Mucosa of rectum (tissue), 2 donors: ENCODE data around the gene SCN8A.

Experiments used
- H3K27ac ChIP-seq, 2 donors: one replicate each; pipeline ENCODE4 v1.7.0; 2013; ENCODE audit warnings: inconsistent platforms in 2 of 2, low read depth in 2 of 2, low read length in 2 of 2
- H3K27me3 ChIP-seq, 2 donors: one replicate each; pipeline ENCODE4 v1.7.0; 2013; ENCODE audit warnings: low read length in 2 of 2; ENCODE audit not compliant: control insufficient read depth in 2 of 2, insufficient read depth in 2 of 2
- H3K36me3 ChIP-seq, 2 donors: one replicate each; pipeline ENCODE4 v1.7.0; 2013; ENCODE audit warnings: low read length in 2 of 2; ENCODE audit not compliant: control insufficient read depth in 2 of 2, insufficient read depth in 2 of 2
- H3K4me1 ChIP-seq, 2 donors: one replicate each; pipeline ENCODE4 v1.7.0; 2013; ENCODE audit warnings: low read length in 2 of 2, mild to moderate bottlenecking in 1 of 2; ENCODE audit not compliant: control insufficient read depth in 2 of 2, insufficient read depth in 2 of 2
- H3K4me3 ChIP-seq, 2 donors: one replicate each; pipeline ENCODE4 v1.7.0; 2013; ENCODE audit warnings: low read length in 2 of 2
- H3K9ac ChIP-seq, 2 donors: one replicate each; pipeline ENCODE4 v1.7.0; 2013; ENCODE audit warnings: low read length in 2 of 2, low read depth in 1 of 2, mild to moderate bottlenecking in 1 of 2
- H3K9me3 ChIP-seq, 2 donors: one replicate each; pipeline ENCODE4 v1.7.0; 2013; ENCODE audit warnings: low read length in 2 of 2; ENCODE audit not compliant: control insufficient read depth in 2 of 2
- donor health status: healthy.
- donor health status: Normal muscosa, but diverticular disease.

SCN8A gene

GRCh38 chr12:51621156-51621922, 30.3 kb downstream of the SCN8A start:
- no peak overlapping the region for H3K4me3 ChIP-seq
- no peak overlapping the region for H3K27ac ChIP-seq
- no peaks in the 10 kb centered on the region for H3K36me3 ChIP-seq
- no peaks in the 10 kb centered on the region for H3K4me1 ChIP-seq
- H3K9ac ChIP-seq: no peak overlapping the region
- no peaks in the 10 kb centered on the region for H3K27me3 ChIP-seq
- H3K9me3 ChIP-seq: no peaks in the 10 kb centered on the region

- Histone ChIP-seq H3K27me3 (no peaks in the 10 kb centered on the region), H3K9ac (no peak overlapping the region), H3K36me3 (no peaks in the 10 kb centered on the region), H3K27ac (no peak overlapping the region), H3K9me3 (no peaks in the 10 kb centered on the region), H3K4me3 (no peak overlapping the region), H3K4me1 (no peaks in the 10 kb centered on the region)
These were observed 31.5 kb downstream of the SCN8A start for GRCh38 chr12:51622564-51622963.

- Histone ChIP-seq H3K4me3 (no peak overlapping the region), H3K27ac (no peak overlapping the region), H3K36me3 (no peaks in the 10 kb centered on the region), H3K4me1 (no peaks in the 10 kb centered on the region), H3K9ac (no peak overlapping the region), H3K9me3 (no peaks in the 10 kb centered on the region), H3K27me3 (no peaks in the 10 kb centered on the region)
These were observed 34.3 kb downstream of the SCN8A start for GRCh38 chr12:51625370-51625769.

DNA sequence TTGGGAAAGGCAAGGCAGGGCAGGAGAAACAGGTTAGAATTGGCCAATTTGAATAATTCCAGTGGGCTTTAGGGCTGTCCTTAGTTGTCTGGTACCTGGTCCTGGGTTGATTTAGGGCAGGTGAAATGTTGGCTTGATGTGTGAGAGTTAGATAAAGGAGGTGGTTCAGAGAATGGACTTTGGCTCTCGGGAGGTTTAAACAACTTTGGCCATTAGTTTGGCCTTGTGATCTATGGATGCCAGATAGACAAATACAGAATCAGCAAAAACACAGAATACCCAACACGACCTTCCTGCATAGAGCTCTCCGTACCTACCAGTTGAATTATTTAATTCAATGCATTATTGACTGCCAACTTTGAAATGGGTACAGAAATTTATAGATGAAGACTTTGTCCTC, 35.1 kb downstream of the SCN8A start:
- Histone ChIP-seq H3K36me3 (no peaks in the 10 kb centered on the region), H3K4me3 (no peak overlapping the region), H3K4me1 (no peaks in the 10 kb centered on the region), H3K9me3 (no peaks in the 10 kb centered on the region), H3K9ac (no peak overlapping the region), H3K27ac (no peak overlapping the region), H3K27me3 (no peaks in the 10 kb centered on the region)

GRCh38 chr12:51626629-51627028, 35.6 kb downstream of the SCN8A start:
- Histone ChIP-seq H3K4me3 (no peak overlapping the region), H3K27ac (no peak overlapping the region), H3K36me3 (no peaks in the 10 kb centered on the region), H3K9me3 (no peaks in the 10 kb centered on the region), H3K27me3 (no peaks in the 10 kb centered on the region), H3K9ac (no peak overlapping the region), H3K4me1 (no peaks in the 10 kb centered on the region)

DNA sequence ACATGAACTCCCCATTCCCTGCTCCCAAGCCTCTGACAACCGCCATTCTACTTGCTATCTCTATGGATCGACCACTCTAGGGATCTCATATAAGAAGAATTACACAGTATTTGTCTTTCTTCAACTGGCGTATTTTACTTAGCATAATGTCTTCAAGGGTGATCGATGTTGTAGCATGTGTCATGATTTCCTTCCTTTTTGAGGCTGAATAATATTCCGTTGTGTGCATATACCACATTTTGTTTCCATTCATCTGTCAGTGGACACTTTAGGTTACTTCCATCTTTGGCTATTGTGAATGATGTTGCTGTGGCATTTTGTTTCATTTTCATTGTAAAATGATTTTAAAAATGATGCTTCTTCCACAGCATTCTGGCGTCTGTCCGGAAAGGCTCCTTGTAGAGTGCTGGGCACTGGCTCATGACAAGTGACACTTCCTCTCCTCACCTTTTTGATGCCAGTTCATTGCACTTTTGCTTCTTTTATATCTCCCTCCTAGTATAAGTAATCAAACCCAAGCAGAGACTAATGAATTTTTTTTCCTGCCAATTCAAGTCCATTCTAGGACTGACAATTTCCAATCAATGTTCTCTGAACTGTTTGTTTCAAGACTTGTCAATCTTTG, 39.3 kb downstream of the SCN8A start:
- no peaks in the 10 kb centered on the region for H3K36me3 ChIP-seq
- no peaks in the 10 kb centered on the region for H3K27me3 ChIP-seq

GRCh38 chr12:51630986-51631385, 40.0 kb downstream of the SCN8A start:
- H3K4me3 ChIP-seq: no peak overlapping the region
- no peak overlapping the region for H3K9ac ChIP-seq
- H3K27me3 ChIP-seq: no peaks in the 10 kb centered on the region
- no peaks in the 10 kb centered on the region for H3K4me1 ChIP-seq
- H3K36me3 ChIP-seq: no peaks in the 10 kb centered on the region
- no peak overlapping the region for H3K27ac ChIP-seq
- H3K9me3 ChIP-seq: no peaks in the 10 kb centered on the region

More for the DNA sequence above, 39.3 kb downstream of the SCN8A start:
- Histone ChIP-seq H3K27ac (no peak overlapping the region), H3K9me3 (no peaks in the 10 kb centered on the region), H3K4me1 (no peaks in the 10 kb centered on the region), H3K9ac (no peak overlapping the region), H3K4me3 (no peak overlapping the region)

DNA sequence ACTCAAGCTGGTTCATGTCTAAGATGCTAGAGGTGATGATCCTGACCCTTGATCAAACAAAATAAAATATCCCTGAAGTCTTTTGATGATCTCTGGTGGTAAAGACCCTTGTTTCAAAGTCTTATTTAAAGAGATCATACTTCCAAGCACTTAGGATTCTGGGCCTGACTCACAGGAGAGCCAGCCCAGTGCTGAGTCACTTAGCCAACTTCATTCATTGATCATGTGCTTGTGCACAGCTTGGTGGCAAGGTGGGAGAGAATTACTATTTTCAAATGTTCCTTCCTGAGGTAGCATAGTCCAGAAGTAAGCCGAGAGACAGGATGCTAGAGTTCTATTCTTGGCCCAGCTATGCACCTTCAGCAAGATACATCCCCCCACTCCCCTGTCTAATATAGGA, 40.6 kb downstream of the SCN8A start:
- Histone ChIP-seq H3K27ac (no peak overlapping the region), H3K9me3 (no peaks in the 10 kb centered on the region), H3K36me3 (no peaks in the 10 kb centered on the region), H3K4me3 (no peak overlapping the region), H3K9ac (no peak overlapping the region), H3K27me3 (no peaks in the 10 kb centered on the region), H3K4me1 (no peaks in the 10 kb centered on the region)

- Histone ChIP-seq H3K4me3 (no peak overlapping the region), H3K27me3 (no peaks in the 10 kb centered on the region), H3K4me1 (no peaks in the 10 kb centered on the region), H3K27ac (no peak overlapping the region), H3K9ac (no peak overlapping the region), H3K36me3 (no peaks in the 10 kb centered on the region), H3K9me3 (no peaks in the 10 kb centered on the region)
These were observed 41.6 kb downstream of the SCN8A start for GRCh38 chr12:51632623-51633022.

DNA sequence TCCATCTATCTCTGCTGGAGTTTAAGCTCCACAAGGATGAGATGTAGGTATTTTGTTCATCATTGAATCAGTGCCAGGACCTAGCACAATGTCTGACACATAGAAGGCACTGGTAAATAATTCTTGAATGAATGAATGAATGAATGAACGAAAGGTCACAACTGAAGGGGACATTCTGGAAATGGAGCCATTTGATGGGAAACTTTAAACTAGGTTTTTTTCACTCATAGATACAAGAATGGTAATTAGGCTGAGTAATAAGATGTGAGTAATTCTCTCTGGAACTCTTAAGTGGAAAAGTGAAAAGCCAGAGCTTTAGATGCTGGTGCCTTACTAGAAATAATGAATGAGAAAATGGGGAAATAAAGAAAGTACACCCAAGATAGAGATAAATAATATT, 44.3 kb downstream of the SCN8A start:
- Histone ChIP-seq H3K27me3 (no peaks in the 10 kb centered on the region), H3K4me1 (no peaks in the 10 kb centered on the region), H3K9ac (no peak overlapping the region)

More for the DNA sequence above, 44.3 kb downstream of the SCN8A start:
- H3K9me3 ChIP-seq: no peaks in the 10 kb centered on the region
- no peak overlapping the region for H3K27ac ChIP-seq
- no peaks in the 10 kb centered on the region for H3K36me3 ChIP-seq
- H3K4me3 ChIP-seq: no peak overlapping the region
